GM21367 (cell line): Measurements from ENCODE around the gene SPOCK2.

Experiments used
- ATAC-seq: cut with Tn5 transposase; IDR thresholded peaks from one replicate; pipeline ENCODE4 v1.9.1; 2021; ENCODE audit not compliant: unreplicated experiment

The SPOCK2 gene

GRCh38 chr10:72090326-72090725 is 2.0 kb upstream of the SPOCK2 start:
- no peak for ATAC-seq

GRCh38 chr10:72089618-72090017 is 1.3 kb upstream of the SPOCK2 start:
- ATAC-seq: no peak

GRCh38 chr10:72088889-72089575 is 681 bp upstream of the SPOCK2 start:
- no peak for ATAC-seq

- ATAC-seq: no peak
These were observed 871 bp downstream of the SPOCK2 start for GRCh38 chr10:72087392-72087968.

GRCh38 chr10:72086466-72087391 is 1.6 kb downstream of the SPOCK2 start:
- no peak for ATAC-seq

GRCh38 chr10:72085864-72086465 is 2.4 kb downstream of the SPOCK2 start:
- no peak for ATAC-seq

- ATAC-seq: no peak
These were observed 3.2 kb downstream of the SPOCK2 start for GRCh38 chr10:72085166-72085565.

GRCh38 chr10:72083790-72084459 is 4.4 kb downstream of the SPOCK2 start:
- ATAC-seq: no peak

GRCh38 chr10:72082856-72083789 is 5.2 kb downstream of the SPOCK2 start:
- ATAC-seq: no peak

- ATAC-seq: no peak
These were observed 6.4 kb downstream of the SPOCK2 start for GRCh38 chr10:72081772-72082590.

GRCh38 chr10:72081210-72081609 is 7.1 kb downstream of the SPOCK2 start:
- ATAC-seq: no peak

GRCh38 chr10:72080042-72080975 is 8.0 kb downstream of the SPOCK2 start:
- no peak for ATAC-seq

GRCh38 chr10:72079356-72079755 is 9.0 kb downstream of the SPOCK2 start:
- no peak for ATAC-seq

- no peak for ATAC-seq
These were observed 10.9 kb downstream of the SPOCK2 start for GRCh38 chr10:72077275-72077990.

GRCh38 chr10:72076756-72077155 is 11.6 kb downstream of the SPOCK2 start:
- ATAC-seq: no peak

GRCh38 chr10:72075376-72076115 is 12.8 kb downstream of the SPOCK2 start:
- no peak for ATAC-seq
